WI38 (cell line): ENCODE results near the gene RNF144B.

Experiments
- H3K4me3 ChIP-seq: 2 replicates; pipeline ENCODE4 v1.5.1; 2011; ENCODE audit warnings: low read depth, mild to moderate bottlenecking, control low read depth, low read length
- TF ChIP-seq, protein P1 (sequence below): IDR thresholded peaks from 2 replicates; pipeline ENCODE4 v1.5.1; 2012; ENCODE audit warnings: low read depth, mild to moderate bottlenecking, control low read depth, low read length

The RNF144B gene

DNA sequence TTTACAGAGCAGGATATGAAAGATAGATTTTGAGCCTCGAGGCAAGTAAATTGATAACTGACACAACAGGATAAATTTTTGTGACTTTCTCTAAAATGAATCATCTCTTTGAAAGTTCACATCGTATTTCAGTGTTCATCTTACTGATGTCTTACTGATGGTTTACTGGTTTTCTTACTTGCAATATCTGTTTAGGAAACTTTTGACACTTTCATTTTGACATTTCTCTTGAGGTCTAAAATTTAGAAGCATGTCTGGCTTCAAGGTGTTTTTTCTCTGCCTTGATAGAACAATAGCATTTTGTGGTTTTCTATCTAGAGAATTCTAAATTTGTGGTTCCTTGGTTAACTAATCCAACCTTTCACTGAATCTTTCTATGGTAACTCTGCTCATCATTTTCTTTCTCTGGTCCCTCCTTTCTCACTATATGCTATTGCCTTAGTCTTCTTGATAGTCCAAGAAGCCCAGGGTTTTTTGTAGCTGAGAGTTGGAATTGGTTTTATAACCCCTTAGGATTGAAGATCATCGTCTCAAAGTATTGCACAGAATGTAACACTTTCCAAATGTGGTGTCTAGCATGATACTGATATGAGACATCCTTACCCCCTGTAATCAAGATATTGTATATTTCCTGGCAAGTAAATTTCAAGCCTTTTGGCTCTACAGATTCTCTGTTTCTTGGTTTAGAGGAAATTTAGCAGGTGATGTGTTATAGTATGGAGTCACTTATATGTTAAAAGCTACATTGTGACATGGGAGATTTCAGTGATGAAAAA, 98.7 kb downstream of the RNF144B start:
- TF ChIP-seq, protein P1, sequence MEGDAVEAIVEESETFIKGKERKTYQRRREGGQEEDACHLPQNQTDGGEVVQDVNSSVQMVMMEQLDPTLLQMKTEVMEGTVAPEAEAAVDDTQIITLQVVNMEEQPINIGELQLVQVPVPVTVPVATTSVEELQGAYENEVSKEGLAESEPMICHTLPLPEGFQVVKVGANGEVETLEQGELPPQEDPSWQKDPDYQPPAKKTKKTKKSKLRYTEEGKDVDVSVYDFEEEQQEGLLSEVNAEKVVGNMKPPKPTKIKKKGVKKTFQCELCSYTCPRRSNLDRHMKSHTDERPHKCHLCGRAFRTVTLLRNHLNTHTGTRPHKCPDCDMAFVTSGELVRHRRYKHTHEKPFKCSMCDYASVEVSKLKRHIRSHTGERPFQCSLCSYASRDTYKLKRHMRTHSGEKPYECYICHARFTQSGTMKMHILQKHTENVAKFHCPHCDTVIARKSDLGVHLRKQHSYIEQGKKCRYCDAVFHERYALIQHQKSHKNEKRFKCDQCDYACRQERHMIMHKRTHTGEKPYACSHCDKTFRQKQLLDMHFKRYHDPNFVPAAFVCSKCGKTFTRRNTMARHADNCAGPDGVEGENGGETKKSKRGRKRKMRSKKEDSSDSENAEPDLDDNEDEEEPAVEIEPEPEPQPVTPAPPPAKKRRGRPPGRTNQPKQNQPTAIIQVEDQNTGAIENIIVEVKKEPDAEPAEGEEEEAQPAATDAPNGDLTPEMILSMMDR = no peak
- no peak overlapping the region for H3K4me3 ChIP-seq

DNA sequence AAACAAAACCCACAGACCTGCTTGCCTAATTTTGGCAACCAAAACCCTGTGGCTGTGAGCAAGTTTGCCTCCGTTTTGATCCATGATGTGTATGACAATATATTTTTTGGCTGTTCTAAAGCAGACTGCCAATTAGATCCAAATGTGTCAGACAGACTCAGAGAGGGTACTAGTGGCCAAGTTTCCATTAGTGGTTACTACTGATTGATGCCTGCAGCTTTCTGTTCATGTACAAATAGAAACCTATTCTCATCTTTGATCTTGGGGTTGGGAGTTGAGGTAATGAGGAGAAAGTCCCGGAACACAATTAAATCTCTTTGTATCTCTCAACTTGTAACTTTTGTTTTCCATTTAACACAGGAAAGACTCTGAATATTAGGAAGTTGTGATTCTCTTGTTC, 100.9 kb downstream of the RNF144B start:
- TF ChIP-seq, protein P1 = no peak
- no peak overlapping the region for H3K4me3 ChIP-seq

DNA sequence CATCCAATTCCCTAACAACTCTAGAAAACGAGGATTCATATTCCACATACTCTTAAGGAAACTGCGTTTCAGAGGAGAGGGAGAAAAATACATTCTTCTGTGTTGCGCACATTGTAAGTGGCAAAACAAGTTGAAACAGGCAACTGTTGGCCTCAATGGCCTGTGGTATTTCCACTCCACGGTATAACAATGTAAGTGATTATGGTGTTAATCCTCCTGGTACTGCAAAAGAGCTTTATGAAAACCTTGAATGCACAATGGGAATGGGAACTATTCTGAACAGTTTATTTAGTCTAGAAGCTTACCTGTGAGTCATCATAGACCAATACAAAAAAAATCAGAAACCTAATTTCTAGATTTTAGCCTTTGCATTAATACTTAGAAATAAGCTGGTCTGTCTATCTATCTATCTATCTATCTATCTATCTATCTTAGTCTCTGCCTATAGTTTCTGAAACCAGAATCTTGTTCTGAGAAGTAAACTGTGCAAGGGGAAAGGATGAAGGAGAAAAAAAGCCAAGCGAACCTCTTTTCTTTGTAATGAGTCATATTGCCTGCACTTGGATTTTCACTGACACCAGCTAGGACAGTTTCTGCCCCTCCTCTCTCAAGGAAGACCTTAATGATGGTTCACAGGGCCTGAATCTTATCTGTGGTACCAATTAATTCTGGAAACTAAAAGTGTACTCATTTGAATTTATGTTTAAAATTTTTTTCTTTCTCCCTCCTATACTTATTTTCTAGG, 101.5 kb downstream of the RNF144B start:
- TF ChIP-seq, protein P1 = no peak
- H3K4me3 ChIP-seq = no peak overlapping the region

DNA sequence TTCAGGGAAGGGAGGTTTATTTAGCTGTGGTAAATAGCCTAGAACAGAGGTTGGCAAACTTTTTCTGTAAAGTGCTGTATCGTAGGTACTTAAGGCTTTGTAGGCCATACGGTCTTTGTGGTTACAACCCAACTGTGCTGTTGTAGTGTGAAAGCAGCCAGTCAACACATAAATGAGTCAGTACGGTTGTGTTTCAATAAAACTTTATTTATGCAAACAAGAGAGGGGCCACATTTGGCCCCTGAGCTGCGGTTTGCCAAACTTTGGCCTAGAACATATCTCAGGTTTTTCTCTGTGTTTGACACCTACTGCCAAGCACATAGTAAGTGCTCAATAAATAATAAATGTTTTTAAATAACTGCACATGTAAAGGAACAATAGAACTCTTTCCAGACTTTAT, 102.2 kb downstream of the RNF144B start:
- TF ChIP-seq, protein P1 = no peak
- H3K4me3 ChIP-seq = no peak overlapping the region

DNA sequence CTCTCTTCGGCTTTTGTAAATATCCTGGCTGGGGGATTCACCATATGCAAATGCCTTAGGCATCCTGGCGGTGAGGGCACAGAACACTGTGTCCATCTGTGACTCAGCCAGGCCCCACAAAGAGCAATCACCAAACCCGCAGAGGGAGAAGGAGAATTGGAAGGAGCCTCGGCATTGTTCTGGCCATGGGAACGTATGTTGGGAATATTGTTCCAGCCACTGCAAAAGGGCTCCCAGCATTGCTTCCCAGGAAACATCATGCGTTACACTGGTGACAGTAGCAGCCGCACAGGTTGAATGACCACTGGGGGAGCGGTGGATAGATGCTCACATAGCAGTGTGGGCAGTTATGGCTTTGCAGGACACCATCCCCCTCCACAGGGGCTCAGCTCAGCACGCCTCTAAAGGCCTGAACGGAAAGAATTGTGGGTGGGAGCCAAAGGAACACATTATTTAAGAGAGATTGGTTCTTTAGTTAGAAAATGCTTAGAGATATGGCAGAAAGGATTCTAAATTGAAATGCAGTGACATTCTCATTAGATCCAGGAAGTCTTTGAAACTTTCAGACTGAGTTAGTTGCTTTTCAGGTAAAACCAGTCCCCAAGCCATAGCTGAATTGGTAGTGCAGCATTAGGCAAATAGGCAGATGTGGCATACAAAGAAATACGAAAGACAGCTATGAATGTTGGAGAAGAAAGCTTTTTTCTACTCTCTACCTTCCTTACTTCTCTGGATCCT, 104.3 kb downstream of the RNF144B start:
- no peak overlapping the region for H3K4me3 ChIP-seq
- TF ChIP-seq, protein P1 = no peak

DNA sequence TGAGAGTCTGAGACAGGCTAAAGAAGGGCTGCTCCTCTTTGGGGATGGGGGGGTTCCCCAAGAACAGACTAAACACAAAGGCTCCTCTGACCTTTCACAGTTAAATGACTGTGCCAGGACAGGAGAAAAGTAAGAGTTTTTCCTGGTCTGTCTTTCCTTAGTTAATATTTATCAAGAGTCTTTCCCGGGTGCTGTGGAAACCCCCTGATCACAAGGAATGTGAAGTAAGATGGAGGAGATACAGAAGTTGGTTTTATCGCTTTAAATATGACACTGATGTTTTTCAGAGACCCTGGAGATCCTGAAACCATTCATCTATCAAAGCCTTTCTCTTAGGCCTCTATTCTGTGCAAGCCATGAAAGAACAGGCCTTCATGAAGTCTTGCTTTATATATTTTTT, 105.8 kb downstream of the RNF144B start:
- TF ChIP-seq, protein P1 = no peak
- H3K4me3 ChIP-seq = no peak overlapping the region
